Neural cell (in vitro differentiated cells): ENCODE data around the gene KLK11.

Experiments used
- CTCF ChIP-seq: fragments of 450-650 bp; IDR thresholded peaks from 2 replicates; pipeline ENCODE4 v1.5.1; 2014; ENCODE audit warnings: antibody characterized with exemption, mild to moderate bottlenecking, moderate library complexity; ENCODE audit not compliant: poor library complexity, severe bottlenecking
- EP300 ChIP-seq: fragments of 450-650 bp; conservative IDR thresholded peaks from 2 replicates; pipeline ENCODE4 v1.6.1; 2014; ENCODE audit warnings: antibody characterized with exemption, mild to moderate bottlenecking, moderate library complexity; ENCODE audit not compliant: poor library complexity, severe bottlenecking
- EZH2 ChIP-seq: fragments of 200-600, 300-800 bp; shearing (Covaris generic), sonication (generic); IDR thresholded peaks from 2 replicates; pipeline ENCODE4 v1.6.1; 2014; ENCODE audit warnings: antibody characterized with exemption, low read length, borderline replicate concordance, mild to moderate bottlenecking; ENCODE audit not compliant: insufficient read depth, poor library complexity, severe bottlenecking
- POLR2AphosphoS5 ChIP-seq: IDR thresholded peaks from 2 replicates; pipeline ENCODE4 v1.6.1; 2012
- RAD21 ChIP-seq: fragments of 450-650 bp; conservative IDR thresholded peaks from 2 replicates; pipeline ENCODE4 v1.6.1; 2014; ENCODE audit warnings: antibody characterized with exemption, mild to moderate bottlenecking, moderate library complexity
- REST ChIP-seq: IDR thresholded peaks from 2 replicates; pipeline ENCODE4 v1.6.1; 2012; ENCODE audit warnings: borderline replicate concordance
- SMC3 ChIP-seq: fragments of 450-650 bp; conservative IDR thresholded peaks from 2 replicates; pipeline ENCODE4 v1.6.1; 2014; ENCODE audit warnings: antibody characterized with exemption, mild to moderate bottlenecking, moderate library complexity; ENCODE audit not compliant: poor library complexity
- TAF1 ChIP-seq: IDR thresholded peaks from 2 replicates; pipeline ENCODE4 v1.6.1; 2012; ENCODE audit warnings: low read depth

GRCh38 chr19:51025809-51026553 is 435 bp downstream of the KLK11 start:
- TF ChIP-seq CTCF (no peak), REST (no peak), EZH2 (no peak), SMC3 (no peak), TAF1 (no peak), POLR2AphosphoS5 (no peak), EP300 (no peak), RAD21 (no peak)
